Measurements from ENCODE around the gene PGC. TPM values are rescaled to one million over a fixed set of nuclear protein-coding genes. Genes with fewer than 3 reads are reported as not detected.

Gene PGC
- total RNA-seq, 1 donor from 2014 or later: not detected

GRCh38 chr6:41757271-41757670 is 10.1 kb upstream of the PGC start:
- POLR2A ChIA-PET: interaction anchor here (0.8 kb wide), 1 partner anchor 52 kb away, joined by 4 read pairs; no protein-coding TSS in a partner anchor
- H3K36me3 Mint-ChIP-seq (ENCODE audit: low read depth): no peaks in the 10 kb centered on the region
- CTCF ChIA-PET: no interaction called here
- peaks cover 5% of the 10 kb centered on the region for H3K27me3 Mint-ChIP-seq
- no peaks in the 10 kb centered on the region for H3K4me1 Mint-ChIP-seq
- no peak overlapping the region for H3K27ac Mint-ChIP-seq
- H3K4me3 Mint-ChIP-seq: no peak overlapping the region
- no peaks in the 10 kb centered on the region for H3K9me3 Mint-ChIP-seq
- TF ChIP-seq, protein P1, sequence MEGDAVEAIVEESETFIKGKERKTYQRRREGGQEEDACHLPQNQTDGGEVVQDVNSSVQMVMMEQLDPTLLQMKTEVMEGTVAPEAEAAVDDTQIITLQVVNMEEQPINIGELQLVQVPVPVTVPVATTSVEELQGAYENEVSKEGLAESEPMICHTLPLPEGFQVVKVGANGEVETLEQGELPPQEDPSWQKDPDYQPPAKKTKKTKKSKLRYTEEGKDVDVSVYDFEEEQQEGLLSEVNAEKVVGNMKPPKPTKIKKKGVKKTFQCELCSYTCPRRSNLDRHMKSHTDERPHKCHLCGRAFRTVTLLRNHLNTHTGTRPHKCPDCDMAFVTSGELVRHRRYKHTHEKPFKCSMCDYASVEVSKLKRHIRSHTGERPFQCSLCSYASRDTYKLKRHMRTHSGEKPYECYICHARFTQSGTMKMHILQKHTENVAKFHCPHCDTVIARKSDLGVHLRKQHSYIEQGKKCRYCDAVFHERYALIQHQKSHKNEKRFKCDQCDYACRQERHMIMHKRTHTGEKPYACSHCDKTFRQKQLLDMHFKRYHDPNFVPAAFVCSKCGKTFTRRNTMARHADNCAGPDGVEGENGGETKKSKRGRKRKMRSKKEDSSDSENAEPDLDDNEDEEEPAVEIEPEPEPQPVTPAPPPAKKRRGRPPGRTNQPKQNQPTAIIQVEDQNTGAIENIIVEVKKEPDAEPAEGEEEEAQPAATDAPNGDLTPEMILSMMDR (IDR thresholded peaks at IDR 0.05): no peak
- DNase-seq: no peak
- intact Hi-C loops (cut with micrococcal nuclease): no loop called here
- no peak for ATAC-seq (ENCODE audit: low read depth)

DNA sequence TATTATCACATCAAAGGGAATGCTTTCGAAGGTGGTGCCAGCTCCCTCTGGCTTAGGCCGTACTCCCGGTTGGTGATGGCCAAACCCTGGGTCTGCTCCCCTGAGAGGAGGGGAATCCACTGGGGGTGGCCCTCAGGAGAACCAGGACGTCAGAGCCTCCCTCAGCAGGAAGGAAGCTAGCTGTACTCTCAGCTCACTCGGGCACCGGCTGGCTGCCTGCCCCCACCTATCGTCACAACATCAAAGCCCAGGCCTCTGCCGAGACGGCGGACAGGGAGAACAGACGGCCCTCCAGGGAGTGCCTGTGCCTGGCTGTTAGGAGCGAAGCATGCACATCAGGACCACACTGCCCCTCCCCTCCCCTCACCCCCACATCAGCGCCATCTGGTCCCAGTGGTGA is 9.2 kb upstream of the PGC start:
- intact Hi-C loops (cut with micrococcal nuclease): no loop called here
- no peak for ATAC-seq (ENCODE audit: low read depth)

GRCh38 chr6:41755895-41756294 is 8.7 kb upstream of the PGC start:
- Mint-ChIP-seq H3K4me3 (no peak overlapping the region), H3K9me3 (no peaks in the 10 kb centered on the region), H3K27me3 (peaks cover 5% of the 10 kb centered on the region), H3K27ac (no peak overlapping the region), H3K4me1 (no peaks in the 10 kb centered on the region), H3K36me3 (ENCODE audit: low read depth) (no peaks in the 10 kb centered on the region)
- no peak for ATAC-seq (ENCODE audit: low read depth)
- no peak for DNase-seq
- intact Hi-C loops (cut with micrococcal nuclease): no loop called here
- ChIA-PET POLR2A (no interaction called here), CTCF (no interaction called here)
- TF ChIP-seq, protein P1 (IDR thresholded peaks at IDR 0.05): no peak

More for the DNA sequence above, 9.2 kb upstream of the PGC start:
- Mint-ChIP-seq H3K27ac (no peak overlapping the region), H3K4me3 (no peak overlapping the region), H3K9me3 (no peaks in the 10 kb centered on the region), H3K36me3 (ENCODE audit: low read depth) (no peaks in the 10 kb centered on the region), H3K27me3 (peaks cover 5% of the 10 kb centered on the region), H3K4me1 (no peaks in the 10 kb centered on the region)
- CTCF ChIA-PET: no interaction called here
- TF ChIP-seq, protein P1 (IDR thresholded peaks at IDR 0.05): no peak
- DNase-seq: no peak
- POLR2A ChIA-PET: no interaction called here

GRCh38 chr6:41750374-41750773 is 3.2 kb upstream of the PGC start:
- CTCF ChIA-PET: no interaction called here
- intact Hi-C loops (cut with micrococcal nuclease): no loop called here
- Mint-ChIP-seq H3K27ac (no peak overlapping the region), H3K4me1 (no peaks in the 10 kb centered on the region), H3K36me3 (ENCODE audit: low read depth) (no peaks in the 10 kb centered on the region), H3K4me3 (no peak overlapping the region), H3K27me3 (peaks cover 2% of the 10 kb centered on the region), H3K9me3 (no peaks in the 10 kb centered on the region)
- ATAC-seq (ENCODE audit: low read depth) (no peak), DNase-seq (no peak)
- POLR2A ChIA-PET: no interaction called here
- TF ChIP-seq, protein P1 (IDR thresholded peaks at IDR 0.05): no peak

- peaks cover 2% of the 10 kb centered on the region for H3K27me3 Mint-ChIP-seq
- H3K27ac Mint-ChIP-seq: no peak overlapping the region
- no peak for DNase-seq
- CTCF ChIA-PET: no interaction called here
- intact Hi-C loops (cut with micrococcal nuclease): no loop called here
- ATAC-seq (ENCODE audit: low read depth): no peak
- POLR2A ChIA-PET: interaction anchor here (0.6 kb wide), 1 partner anchor 9 kb away, joined by 4 read pairs; no protein-coding TSS in a partner anchor
- no peaks in the 10 kb centered on the region for H3K36me3 Mint-ChIP-seq (ENCODE audit: low read depth)
- H3K4me3 Mint-ChIP-seq: no peak overlapping the region
- H3K9me3 Mint-ChIP-seq: no peaks in the 10 kb centered on the region
- no peaks in the 10 kb centered on the region for H3K4me1 Mint-ChIP-seq
- TF ChIP-seq, protein P1 (IDR thresholded peaks at IDR 0.05): no peak
Observed at GRCh38 chr6:41748542-41748941, 1.3 kb upstream of the PGC start.
